Measurements from ENCODE around the gene WASHC2C. TPM values are rescaled to one million over a fixed set of nuclear protein-coding genes. Genes with fewer than 3 reads are reported as not detected.
"Not testable (repeated sequence)": the region's sequence is repeated elsewhere in the genome, so short reads cannot be mapped to it uniquely, and the experiment has no call there.

Gene WASHC2C
- total and polyA plus RNA-seq, 8 donors, result 9.5 to 73.9 (median 27.4) TPM

DNA sequence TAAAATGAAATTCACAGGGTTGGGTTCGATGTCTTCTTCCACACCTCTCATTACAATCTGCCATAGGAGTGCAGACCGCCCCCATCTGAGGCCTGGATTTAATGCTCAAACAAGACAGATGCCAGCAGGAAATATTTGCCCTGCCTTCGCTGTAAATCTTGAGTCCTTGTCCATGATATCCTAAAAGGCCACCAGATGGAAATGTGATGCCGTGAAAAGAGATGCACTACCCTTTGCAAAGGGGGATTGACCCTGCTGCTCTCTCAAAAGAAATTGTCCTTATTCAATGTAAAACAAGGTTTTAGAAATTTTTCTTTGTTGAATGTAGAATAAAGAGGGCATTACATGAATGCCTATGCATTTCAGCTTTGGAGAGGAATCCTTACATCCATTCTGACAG is 82.8 kb downstream of the WASHC2C start:
- Histone ChIP-seq H3K27me3 (no peaks in the 10 kb centered on the region), H3K4me3 (no peak overlapping the region), H3K4me1 (no peaks in the 10 kb centered on the region), H3K9me3 (no peaks in the 10 kb centered on the region), H3K36me3 (no peaks in the 10 kb centered on the region), H3K27ac (no peak overlapping the region)
- TF ChIP-seq POLR2AphosphoS5 (IDR thresholded peaks at IDR 0.05) (no peak), CTCF (IDR thresholded peaks at IDR 0.05) (no peak), EP300 (IDR thresholded peaks at IDR 0.05) (no peak), POLR2A (IDR thresholded peaks at IDR 0.05) (no peak)
- 67 to 89% (median 79%) methylated on average over 4 of the region's 4 CpGs for WGBS, 5 donors
- intact Hi-C loops (cut with DNase I; ENCODE audit: low total_unique reads), result no loop called here
- peak in 1 of 2 donors; percentile 11 for DNase-seq

DNA sequence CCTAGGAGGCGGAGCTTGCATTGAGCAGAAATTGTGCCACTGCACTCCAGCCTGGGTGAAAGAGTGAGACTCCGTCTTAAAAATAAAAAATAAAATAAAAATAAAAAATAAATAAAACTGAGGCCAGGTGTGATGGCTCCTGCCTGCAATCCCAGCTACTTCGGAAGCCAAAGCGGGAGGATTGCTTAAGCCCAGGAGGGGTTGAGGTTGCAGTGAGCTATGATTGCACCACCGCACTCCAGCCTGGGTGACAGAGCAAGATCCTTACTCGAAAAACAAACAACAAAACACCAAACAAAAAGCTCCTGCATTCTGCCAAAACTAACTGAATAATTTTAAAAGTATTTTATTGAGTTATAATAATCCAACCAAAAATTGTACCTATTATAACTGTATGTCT is 84.0 kb downstream of the WASHC2C start:
- H3K4me3 ChIP-seq, result no peak overlapping the region
- H3K27ac ChIP-seq, result no peak overlapping the region
- H3K9me3 ChIP-seq, result no peaks in the 10 kb centered on the region
- no peaks in the 10 kb centered on the region for H3K36me3 ChIP-seq
- no peak for TF ChIP-seq POLR2A (IDR thresholded peaks at IDR 0.05)
- TF ChIP-seq POLR2AphosphoS5 (IDR thresholded peaks at IDR 0.05), result no peak
- no peak for TF ChIP-seq EP300 (IDR thresholded peaks at IDR 0.05)
- TF ChIP-seq CTCF (IDR thresholded peaks at IDR 0.05), result no peak
- no peaks in the 10 kb centered on the region for H3K27me3 ChIP-seq
- no peaks in the 10 kb centered on the region for H3K4me1 ChIP-seq
- intact Hi-C loops (cut with DNase I; ENCODE audit: low total_unique reads), result no loop called here
- WGBS, 5 donors, result 78 to 91% (median 86%) methylated on average over 6 of the region's 6 CpGs
- DNase-seq, result no peak

- 79 to 86% (median 81%) methylated on average over 13 of the region's 13 CpGs for WGBS, 5 donors
These were observed 85.9 kb downstream of the WASHC2C start for GRCh38 chr10:45812959-45813358.

DNA sequence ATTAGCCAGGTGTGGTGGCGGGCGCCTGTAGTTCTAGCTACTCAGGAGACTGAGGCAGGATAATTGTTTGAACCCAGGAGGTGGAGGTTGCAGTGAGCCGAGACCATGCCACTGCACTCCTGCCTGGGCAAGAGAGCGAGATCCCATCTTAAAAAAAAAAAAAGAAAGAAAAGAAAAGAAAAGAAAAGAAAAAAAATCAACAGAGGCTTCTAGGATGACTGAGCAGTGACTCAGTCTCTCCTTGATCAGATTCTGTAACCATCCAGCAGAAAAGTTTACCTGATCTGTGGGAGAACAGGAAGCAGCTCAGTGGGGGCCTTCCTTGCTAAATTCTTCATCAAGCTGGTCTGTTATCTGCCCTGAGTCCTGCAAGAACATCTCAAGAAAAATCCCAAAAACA is 87.1 kb downstream of the WASHC2C start:
- H3K4me3 ChIP-seq; H3K27me3 ChIP-seq; DNase-seq; H3K4me1 ChIP-seq; H3K36me3 ChIP-seq; intact Hi-C loops (cut with DNase I; ENCODE audit: low total_unique reads); H3K27ac ChIP-seq: not testable (repeated sequence)
- WGBS, 5 donors, result 91 to 97% (median 92%) methylated on average over 4 of the region's 4 CpGs
- H3K9me3 ChIP-seq, result peaks cover 0 to 10% (median 3%) of the 10 kb centered on the region in 4 donors

More at GRCh38 chr10:45812959-45813358, 85.9 kb downstream of the WASHC2C start:
- H3K4me3 ChIP-seq; H3K36me3 ChIP-seq; DNase-seq; H3K27me3 ChIP-seq; H3K4me1 ChIP-seq; intact Hi-C loops (cut with DNase I; ENCODE audit: low total_unique reads); H3K9me3 ChIP-seq; H3K27ac ChIP-seq: not testable (repeated sequence)

GRCh38 chr10:45817130-45817859 is 90.2 kb downstream of the WASHC2C start:
- Histone ChIP-seq H3K27ac (no peak overlapping the region), H3K27me3 (no peaks in the 10 kb centered on the region), H3K36me3 (no peaks in the 10 kb centered on the region), H3K4me3 (no peak overlapping the region), H3K4me1 (no peaks in the 10 kb centered on the region), H3K9me3 (peaks cover 0 to 10% (median 3%) of the 10 kb centered on the region in 4 donors)
- TF ChIP-seq EP300 (IDR thresholded peaks at IDR 0.05), result no peak
- no peak for TF ChIP-seq POLR2A (IDR thresholded peaks at IDR 0.05)
- TF ChIP-seq POLR2AphosphoS5 (IDR thresholded peaks at IDR 0.05), result no peak
- TF ChIP-seq CTCF (IDR thresholded peaks at IDR 0.05), result no peak
- 94 to 97% (median 96%) methylated on average over 6 to 7 of the region's 7 CpGs for WGBS, 5 donors
- no peak for DNase-seq
- intact Hi-C loops (cut with DNase I; ENCODE audit: low total_unique reads), result no loop called here

All from stomach (tissue), 9 donors.